Left renal cortex interstitium (tissue), 4 donors: ENCODE results near the gene UPK1A. TPM values are rescaled to one million over a fixed set of nuclear protein-coding genes. Genes with fewer than 3 reads are reported as not detected.
"Not testable (repeated sequence)": the region's sequence is repeated elsewhere in the genome, so short reads cannot be mapped to it uniquely, and the experiment has no call there.

ENCODE experiments used
- DNase-seq, 4 donors: peaks; one replicate each; pipeline ENCODE4 v3.0.0-alpha.2; 2013; ENCODE audit warnings: low read depth in 4 of 4, low spot score in 2 of 4, missing footprints in 1 of 4
- polyA plus RNA-seq, 4 donors: library from polyadenylated mRNA; unstranded; fragments of 120-200 nt; gene quantifications; one replicate each; pipeline ENCODE4 v1.2.1, GENCODE V29; 2013; ENCODE audit not compliant: insufficient read length in 4 of 4

Gene UPK1A
- polyA plus RNA-seq, 4 donors: 9.8 to 26.7 (median 15.8) TPM

DNA sequence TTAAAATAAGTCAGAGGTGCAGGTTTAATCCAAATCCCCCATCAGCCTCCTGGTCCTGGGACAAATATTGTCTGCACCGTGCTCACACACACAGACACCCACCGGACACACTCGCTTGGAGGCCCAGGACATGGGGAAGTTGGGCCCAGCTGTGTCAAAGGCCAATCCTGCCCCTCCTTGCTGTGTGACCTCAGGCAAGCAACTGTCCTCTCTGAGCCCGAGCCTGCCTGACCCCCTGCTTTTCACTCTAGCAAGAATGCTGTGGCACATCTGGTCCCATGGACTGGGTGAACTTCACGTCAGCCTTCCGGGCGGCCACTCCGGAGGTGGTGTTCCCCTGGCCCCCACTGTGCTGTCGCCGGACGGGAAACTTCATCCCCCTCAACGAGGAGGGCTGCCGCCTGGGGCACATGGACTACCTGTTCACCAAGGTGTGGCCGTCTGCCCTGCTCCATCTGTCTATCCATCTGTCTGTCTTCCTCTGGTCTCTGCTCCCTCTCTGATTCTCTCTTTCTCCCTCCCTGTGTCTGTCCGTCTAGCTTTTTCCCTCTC is 9.3 kb downstream of the UPK1A start:
- no peak for DNase-seq

DNA sequence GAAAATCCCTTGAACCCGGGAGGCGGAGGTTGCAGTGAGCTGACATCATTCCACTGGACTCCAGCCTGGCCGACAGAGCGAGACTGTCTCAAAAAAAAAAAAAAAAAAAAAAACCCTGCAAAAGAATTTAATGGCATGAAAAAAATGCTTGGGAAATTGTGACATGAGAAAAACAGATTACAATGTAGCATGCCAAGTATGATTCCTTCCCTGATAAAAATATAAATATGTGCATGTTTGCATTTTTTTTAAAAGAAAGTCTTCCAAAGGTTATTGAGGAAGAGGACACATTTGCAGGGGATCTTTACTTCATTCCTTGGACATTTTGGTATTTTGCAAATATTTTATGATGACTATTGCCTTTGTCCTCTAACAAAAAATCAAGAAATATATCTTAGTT is 23.5 kb downstream of the UPK1A start:
- DNase-seq: no peak

DNA sequence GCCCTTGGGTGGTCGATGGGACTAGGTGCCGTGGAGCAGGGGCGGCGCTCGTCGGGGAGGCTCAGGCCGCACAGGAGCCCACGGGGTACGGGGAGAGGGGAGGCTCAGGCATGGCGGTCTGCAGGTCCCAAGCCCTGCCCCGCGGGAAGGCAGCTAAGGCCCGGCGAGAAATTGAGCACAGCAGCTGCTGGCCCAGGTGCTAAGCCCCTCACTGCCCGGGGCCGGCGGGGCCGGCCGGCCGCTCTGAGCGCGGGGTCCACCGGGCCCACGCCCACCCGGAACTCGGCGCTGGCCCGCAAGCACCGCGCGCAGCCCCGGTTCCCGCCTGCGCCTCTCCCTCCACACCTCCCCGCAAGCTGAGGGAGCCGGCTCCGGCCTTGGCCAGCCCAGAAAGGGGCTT is 24.8 kb downstream of the UPK1A start:
- not testable (repeated sequence) for DNase-seq

DNA sequence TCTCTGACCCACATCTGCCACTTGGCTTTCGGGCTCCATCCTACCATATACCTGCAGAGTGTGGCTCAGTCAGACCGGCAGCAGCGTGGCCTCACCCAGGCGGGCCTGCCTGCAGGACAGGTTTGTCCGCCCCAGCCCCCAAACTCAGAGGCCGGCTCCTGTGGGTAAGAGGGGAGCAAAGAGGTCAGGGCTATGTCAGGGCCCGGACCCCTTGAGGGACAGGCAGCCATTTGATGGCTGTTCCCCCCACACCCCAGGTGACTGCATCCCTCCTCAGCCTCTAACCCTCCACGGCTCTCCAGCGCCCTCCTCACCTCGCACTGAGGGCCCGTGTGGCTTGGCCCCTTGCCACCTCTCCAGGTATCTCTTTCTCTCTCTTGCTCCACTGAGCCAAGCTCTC is 25.7 kb downstream of the UPK1A start:
- no peak for DNase-seq

DNA sequence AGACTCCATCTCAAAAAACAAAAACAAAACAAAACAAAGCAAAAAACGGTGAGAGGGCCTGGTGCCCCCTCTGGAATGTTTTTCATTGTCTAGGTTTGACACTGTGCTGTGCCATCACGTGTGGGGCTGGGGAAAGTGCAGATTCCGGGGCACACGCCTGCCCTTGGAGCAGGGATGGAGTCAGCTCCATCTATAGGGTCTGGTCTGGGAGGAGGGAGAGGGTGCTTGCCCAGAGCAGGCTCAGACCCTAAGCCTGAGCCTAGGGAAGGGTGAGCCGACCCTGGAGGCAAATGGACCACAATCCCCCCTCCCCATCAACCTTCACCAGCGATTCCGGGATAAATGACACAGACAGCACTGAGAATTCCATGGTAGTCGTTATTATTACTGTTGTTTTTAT is 27.1 kb downstream of the UPK1A start:
- no peak for DNase-seq

DNA sequence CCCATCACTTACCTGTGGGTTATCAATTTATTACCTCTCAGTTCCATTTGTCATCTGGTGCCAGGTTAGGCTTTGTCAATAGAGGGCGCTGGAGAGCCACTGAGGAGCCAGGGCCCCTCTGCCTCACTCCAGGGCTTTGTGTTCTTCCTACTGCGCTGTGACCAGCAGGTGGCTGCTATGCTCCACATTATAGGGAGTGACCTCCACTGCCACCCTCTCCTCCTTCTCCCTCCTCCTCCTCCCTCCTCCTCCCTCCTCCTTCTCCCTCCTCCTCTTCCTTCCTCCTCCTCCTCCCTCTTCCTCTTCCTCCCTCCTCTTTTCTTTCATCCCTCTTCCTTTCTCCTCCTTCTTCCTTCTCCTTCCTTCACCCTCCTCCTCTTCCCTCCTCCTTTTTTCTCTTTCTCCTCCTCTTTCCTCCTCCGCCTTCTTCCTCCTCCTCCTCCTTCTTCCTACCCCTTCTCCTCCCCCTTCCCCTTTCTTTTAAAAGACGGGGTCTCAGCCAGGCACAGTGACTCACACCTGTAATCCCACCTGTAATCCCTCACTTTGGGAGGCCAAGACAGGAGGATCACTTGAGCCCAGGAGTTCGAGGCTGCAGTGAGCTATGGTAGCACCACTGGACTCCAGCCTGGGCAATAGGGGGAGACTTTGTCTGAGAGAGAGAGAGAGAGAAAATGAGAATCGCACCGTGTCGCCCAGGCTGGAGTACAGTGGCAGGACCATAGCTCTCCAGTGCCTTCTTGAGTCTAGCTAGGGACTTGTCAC is 27.7 kb downstream of the UPK1A start:
- DNase-seq: peak in 3 of 4 donors; percentile 64 to 79 (median 65)

DNA sequence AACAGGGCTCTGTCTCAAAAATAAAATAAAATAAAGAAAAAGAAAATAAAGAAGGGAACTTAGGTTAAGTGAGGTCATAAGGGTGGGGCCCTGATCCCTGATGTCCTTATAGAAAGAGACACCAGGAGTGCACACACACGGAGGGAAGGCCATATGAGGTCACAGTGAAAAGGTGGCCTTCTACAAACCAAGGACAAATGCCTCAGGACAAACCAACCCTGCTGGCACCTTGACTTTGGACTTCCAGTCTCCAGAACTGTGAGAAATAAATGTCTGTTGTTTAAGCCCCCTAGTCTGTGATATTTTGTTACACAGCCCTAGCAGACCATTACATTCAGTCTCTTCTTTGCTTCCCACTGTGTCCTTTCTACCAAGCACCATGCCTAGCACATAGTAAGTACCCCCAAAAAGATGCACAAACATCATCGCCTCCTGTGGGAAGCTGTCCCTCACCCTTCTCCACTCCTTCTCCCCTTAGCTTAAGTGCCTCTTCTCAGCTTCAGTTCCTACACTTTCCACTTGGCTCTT is 29.6 kb downstream of the UPK1A start:
- no peak for DNase-seq

DNA sequence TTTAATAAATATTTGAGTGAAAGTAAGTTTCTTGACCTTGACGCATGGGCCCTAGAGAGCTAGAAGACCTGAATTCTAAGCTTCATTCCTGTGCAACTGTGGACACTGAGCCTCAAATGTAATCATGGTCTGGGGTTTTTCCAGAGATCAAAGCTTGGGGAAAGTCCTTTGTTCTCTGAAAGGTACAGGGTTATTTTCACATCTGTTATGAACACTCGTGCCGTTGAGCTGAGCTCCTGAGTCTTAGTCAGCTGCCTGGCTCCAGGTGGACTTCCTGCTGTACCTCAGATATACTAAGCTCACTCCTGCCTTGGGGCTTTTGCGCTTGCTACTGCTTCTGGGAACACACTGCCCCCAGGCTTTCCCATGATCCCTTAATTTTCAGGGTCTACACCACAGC is 30.5 kb downstream of the UPK1A start:
- no peak for DNase-seq

DNA sequence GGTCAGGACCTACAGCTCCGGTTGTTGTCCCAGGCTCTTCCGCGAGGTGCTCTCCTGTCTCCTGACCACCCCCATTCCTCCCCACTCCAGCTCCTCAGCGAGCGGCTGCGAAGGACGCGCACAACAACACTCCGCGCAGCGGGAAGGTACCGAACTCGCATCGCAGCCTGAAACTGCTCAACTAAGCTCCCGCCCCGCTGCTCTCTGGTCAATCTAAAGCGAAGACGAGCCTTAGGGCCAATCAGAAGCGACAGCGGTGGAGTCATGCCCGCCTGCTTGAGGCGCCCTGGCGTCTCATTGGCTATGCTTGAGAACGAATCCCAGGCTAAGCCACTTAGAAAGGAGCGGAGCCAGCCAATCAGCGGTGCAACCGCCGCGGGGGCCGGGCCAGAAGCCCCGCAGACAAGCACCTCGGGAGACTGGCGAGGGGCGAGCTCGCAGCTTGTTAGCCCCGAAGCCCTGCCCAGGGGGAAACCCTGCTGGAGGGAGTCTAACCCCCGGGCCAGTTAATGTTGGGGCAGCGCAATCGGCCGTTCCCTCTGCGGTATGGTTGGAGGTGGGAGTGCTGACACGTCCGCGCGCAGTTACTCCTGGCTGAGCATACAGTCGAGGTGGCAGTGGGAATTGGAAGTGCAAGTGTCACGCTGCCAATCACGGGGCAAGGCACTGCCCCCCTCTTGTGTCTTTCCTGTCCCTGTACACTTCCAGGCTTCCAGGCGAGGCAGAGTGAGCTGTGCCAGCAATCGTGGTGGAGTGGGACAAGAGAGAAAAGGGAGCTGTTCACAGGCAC is 36.1 kb downstream of the UPK1A start:
- DNase-seq: peak; percentile 85 to 96 (median 88)

DNA sequence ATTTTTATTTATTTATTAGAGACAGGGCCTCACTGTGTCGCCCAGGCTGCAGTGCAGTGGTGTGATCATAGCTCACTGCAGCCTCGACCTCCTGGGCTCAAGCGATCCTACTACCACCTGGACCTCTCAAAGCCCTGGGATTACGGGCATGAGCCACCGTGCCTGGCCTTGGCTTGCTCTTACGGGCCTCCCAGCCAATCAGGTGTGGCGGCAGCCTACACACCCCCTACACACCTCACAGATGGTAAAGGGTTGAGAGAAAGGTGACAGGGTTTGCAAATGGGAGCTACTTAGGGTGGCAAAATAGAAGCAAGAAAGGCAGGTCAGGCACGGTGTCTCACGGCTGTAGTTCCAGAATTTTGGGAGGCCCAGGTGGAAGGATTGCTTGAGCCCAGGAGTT is 37.0 kb downstream of the UPK1A start:
- DNase-seq: no peak

DNA sequence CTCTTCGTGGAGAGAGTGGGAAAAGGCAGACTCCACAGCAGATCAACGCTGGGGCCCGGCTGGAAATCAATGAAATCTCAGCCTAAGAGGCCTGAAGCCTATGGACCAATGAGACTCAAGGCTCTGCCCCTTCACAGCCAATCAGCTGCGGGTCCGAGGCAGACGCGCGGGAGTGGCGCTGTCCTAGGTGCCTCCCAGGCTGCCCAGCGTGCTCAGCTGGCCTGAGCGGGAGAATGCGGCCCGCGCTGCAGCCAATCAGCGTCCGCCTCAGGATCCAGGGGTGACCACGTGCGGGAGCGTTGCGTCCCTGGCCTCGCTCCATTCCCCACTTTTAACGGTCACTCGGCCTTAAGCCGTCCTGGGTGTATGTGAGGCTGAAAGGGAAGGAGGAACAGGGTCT is 37.9 kb downstream of the UPK1A start, which contains the start of gene ZBTB32:
Gene ZBTB32 (plus strand): TSS at position 341 of the 400 bp plus-strand sequence. CDS start 10,069 bp downstream, outside the sequence.
- DNase-seq: peak in 1 of 4 donors; percentile 39

DNA sequence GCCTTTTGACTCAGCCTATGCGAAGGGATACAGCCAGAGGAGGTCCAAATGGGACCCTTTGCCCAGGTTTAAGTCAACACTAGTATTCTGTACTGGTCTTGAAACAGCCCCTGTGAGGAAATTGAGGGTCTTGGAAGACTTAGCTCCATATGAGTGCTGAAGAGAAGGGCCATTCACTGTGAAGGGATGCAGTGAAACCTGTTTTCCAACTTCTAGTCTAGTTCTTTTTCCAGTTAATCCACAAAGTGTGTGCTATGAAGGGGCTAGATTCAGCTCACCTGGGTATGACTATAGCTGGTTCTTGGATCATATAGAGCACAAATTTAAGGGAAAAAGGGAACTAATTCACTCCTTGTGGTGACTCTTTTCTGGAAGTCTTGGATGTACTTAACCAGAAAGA is 42.1 kb downstream of the UPK1A start:
- no peak for DNase-seq

DNA sequence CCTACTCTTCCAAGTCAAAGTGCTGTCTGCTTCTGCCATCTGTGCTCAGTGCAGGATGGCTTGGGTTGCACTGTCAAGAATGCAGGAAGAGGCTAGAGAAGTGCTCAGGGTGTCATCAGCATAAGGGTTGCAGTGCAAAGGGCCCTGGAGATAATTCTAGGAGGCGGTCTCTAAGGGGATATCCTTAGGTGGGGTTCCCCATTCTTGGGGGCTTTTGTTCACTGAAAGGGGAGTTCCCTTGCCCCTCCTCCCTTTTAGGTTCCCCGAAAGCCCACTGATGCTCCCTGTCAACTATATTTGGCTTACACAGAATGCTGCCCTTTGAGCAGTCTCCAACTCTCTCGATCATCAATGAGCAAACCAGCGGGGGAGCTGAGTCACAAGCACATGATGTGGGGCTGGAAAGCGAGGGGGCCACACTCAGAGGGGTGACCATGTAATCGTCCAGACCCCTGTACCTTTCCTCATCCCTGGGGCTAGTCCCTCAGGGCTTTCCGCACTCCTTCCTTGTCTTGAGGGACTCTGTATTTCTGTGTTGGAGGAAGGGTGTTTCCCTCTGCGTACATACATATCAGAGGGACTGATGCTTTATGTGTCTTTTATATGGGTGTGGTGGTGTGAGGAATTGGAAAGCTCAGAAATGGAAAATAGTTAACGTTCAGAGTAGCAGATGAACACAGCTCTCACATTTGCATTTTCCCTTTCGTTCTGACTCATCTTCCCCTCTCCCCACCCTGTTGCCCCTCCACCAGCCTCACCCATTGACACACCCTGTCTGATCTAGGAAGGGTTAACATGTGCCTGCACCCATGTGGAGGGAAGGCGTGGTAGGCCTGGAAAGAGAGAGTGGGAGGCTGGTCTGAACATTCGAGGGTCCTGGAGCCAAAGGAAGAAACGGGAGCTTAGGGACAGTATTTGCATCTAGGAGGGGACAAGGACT is 44.7 kb downstream of the UPK1A start:
- DNase-seq: no peak

DNA sequence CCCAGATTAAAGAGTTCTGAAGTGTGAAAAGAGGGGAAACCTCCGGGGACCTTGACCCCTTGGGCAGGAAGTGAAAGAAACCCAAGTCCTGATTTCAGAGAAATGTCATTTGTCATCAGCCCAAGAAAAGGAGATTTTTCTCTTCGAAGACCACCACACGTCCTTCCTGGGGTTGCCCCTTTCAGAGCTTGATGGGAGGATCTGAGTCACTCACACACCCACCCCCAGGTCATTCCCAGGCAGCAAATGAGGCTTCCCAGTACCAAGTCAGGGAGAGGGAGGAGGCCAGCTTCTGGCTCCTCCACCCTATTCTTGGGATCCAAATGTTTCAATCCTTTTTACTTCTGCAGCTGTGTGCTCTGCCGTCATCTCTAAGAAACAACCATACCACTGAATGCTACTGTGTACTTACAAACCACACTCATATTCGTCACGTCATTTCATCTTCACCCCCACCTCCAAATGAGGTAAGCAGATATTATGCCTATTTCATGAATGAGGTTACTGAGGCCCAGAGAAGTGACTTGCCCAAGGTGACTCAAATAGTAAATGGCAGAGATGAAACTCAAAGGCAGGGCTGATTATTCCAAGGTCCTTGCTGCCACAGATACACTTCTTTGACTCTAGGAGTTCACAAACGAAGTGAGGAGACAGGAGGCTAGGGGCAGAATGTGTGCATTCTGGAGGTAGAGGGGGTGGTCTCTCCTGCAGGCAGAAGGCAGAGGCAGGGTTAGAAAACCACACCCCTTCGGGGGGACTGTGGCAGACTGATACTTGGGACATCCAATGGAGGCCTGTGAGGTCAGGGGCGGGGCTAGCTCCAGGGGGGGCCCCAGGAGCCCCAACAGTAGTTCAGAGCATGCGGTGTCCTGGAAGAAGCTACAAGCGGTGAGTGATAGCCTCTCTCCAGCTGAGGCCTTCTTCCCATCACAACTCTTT is 46.5 kb downstream of the UPK1A start:
- DNase-seq: no peak

DNA sequence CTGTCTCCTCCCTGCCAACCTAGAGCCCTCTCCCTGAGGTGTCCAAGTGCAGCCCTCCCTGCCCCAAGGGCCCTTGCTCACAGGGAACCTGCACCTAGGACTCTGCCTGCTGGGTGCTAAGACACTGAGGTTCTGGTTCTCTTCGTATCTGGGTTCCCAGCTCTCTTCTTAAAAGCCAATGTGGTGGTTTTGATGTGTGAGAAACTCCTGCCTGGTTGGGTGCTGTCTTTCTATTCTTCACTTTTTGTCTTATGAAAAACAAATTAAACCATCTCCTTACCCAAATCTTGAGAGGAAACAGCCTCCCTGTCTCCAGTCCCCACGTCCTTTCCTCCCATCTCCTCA is 47.2 kb downstream of the UPK1A start:
- DNase-seq: no peak

DNA sequence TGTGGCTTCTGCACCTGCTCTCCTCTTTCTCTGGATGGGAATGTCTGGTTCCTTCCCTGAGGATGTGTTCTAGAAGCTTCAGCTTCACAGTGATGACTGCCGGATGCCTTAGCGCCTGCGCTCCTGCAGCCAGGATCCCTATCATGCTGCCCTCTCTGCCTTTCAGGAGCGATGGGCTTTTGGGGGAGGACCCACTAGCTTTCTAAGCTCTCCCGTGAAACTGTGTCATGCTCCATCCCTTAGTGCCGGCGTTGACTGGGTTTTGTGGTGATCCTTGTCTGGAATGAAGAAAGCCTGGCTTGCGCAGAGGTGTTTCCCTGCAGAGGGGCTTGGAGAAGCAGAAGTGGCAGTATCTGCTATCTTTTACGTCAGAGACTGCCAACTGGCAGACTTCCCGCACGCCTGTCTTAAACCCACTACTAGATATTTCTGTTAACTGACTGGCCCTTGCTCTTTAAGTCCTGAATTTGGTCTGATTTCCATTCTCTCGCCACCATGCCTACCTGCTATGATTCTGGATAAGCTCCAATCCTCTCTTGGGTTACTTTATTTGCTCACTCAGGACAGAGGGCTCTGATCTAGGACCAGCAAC is 47.7 kb downstream of the UPK1A start:
- DNase-seq: no peak

DNA sequence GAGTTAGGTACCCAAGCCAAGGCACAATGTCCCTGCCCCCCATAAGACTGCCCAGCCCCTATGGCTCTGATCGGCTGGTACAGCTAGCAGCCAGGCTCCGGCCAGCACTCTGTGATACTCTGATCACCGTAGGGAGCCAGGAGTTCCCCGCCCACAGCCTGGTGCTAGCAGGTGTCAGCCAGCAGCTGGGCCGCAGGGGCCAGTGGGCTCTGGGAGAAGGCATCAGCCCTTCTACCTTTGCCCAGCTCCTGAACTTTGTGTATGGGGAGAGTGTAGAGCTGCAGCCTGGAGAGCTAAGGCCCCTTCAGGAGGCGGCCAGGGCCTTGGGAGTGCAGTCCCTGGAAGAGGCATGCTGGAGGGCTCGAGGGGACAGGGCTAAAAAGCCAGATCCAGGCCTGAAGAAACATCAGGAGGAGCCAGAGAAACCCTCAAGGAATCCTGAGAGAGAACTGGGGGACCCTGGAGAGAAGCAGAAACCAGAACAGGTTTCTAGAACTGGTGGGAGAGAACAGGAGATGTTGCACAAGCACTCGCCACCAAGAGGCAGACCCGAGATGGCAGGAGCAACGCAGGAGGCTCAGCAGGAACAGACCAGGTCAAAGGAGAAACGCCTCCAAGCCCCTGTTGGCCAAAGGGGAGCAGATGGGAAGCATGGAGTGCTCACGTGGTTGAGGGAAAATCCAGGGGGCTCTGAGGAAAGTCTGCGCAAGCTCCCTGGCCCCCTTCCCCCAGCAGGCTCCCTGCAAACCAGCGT is 48.5 kb downstream of the UPK1A start:
- no peak for DNase-seq

DNA sequence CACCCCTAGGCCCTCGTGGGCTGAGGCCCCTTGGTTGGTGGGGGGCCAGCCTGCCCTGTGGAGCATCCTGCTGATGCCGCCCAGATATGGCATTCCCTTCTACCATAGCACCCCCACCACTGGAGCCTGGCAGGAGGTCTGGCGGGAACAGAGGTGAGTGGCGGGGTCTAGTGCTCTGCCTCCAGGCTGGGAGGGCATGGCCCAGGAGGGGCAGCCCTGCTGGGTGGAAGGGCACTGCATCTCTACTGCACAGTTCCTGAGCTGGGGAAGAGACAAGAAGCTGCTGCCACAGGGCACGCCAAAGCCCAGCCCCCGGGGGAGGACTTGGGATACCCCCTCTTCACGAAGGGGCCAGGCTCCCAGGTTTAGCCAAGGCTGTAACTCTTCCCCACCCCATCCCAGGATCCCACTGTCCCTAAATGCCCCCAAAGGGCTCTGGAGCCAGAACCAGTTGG is 49.1 kb downstream of the UPK1A start:
- DNase-seq: no peak
